Lung (tissue), 12 donors: ENCODE measurements around the gene IFTAP. TPM values are rescaled to one million over a fixed set of nuclear protein-coding genes. Genes with fewer than 3 reads are reported as not detected.

Source experiments
- ATAC-seq: fragments of 200-7000 bp; cut with Tn5 transposase; one replicate; pipeline ENCODE4 v1.9.1; 2020; ENCODE audit warnings: moderate number of reproducible peaks; ENCODE audit not compliant: insufficient read depth, low FRiP score
- DNase-seq, 3 donors: peaks; one replicate each; pipeline ENCODE4 v3.0.0-alpha.2; 2013 to 2017
- H3K27ac ChIP-seq, 2 donors: one replicate each; pipeline ENCODE4 v1.5.1; 2013; ENCODE audit warnings: mild to moderate bottlenecking in 2 of 2, moderate library complexity in 2 of 2, control low read depth in 1 of 2, inconsistent platforms in 1 of 2, low read depth in 1 of 2, low read length in 1 of 2
- H3K27me3 ChIP-seq, 3 donors: one replicate each; pipeline ENCODE4 v1.5.1; 2013; ENCODE audit warnings: low read length in 2 of 3; ENCODE audit not compliant: control insufficient read depth in 3 of 3, insufficient read depth in 3 of 3
- H3K36me3 ChIP-seq, 4 donors: one replicate each; pipeline ENCODE4 v1.5.1; 2013; ENCODE audit warnings: low read length in 4 of 4, mild to moderate bottlenecking in 1 of 4, moderate library complexity in 1 of 4; ENCODE audit not compliant: control insufficient read depth in 4 of 4, insufficient read depth in 4 of 4
- H3K4me1 ChIP-seq, 5 donors: one replicate each; pipeline ENCODE4 v1.5.1; 2013; ENCODE audit warnings: low read length in 5 of 5, mild to moderate bottlenecking in 2 of 5, moderate library complexity in 1 of 5; ENCODE audit not compliant: control insufficient read depth in 5 of 5, insufficient read depth in 5 of 5
- H3K4me3 ChIP-seq: one replicate; pipeline ENCODE4 v1.5.1; 2013; ENCODE audit warnings: mild to moderate bottlenecking, control low read depth, moderate library complexity
- H3K9ac ChIP-seq, 2 donors: one replicate each; pipeline ENCODE4 v1.5.1; 2013; ENCODE audit warnings: low read length in 2 of 2, control low read depth in 1 of 2; ENCODE audit not compliant: insufficient read depth in 1 of 2
- H3K9me3 ChIP-seq, 4 donors: one replicate each; pipeline ENCODE4 v1.5.1; 2013; ENCODE audit warnings: low read length in 3 of 4, mild to moderate bottlenecking in 1 of 4, moderate library complexity in 1 of 4; ENCODE audit not compliant: control insufficient read depth in 4 of 4, insufficient read depth in 3 of 4
- WGBS, 2 donors: extraction: QIAGEN DNeasy Blood & Tissue Kit; methylation state at CpG; one replicate each; pipeline ENCODE4 v1.1.7; 2013; 5-methylcytosine and 5-hydroxymethylcytosine counted together
- polyA plus RNA-seq, 2 donors: library from polyadenylated mRNA; stranded (reverse); fragments of 200-250 nt; gene quantifications; one replicate each; pipeline ENCODE4 v1.2.1, GENCODE V29; 2013
- total RNA-seq, 2 donors: library from RNA; depleted of rRNA in 1 of 2; stranded (reverse); fragments of >200 nt in 1 of 2; gene quantifications; one replicate each; pipeline ENCODE4 v1.2.1, GENCODE V29; 2014 to 2021
- TF ChIP-seq, protein P1 (sequence below): IDR thresholded peaks from 2 replicates; pipeline ENCODE4 v1.5.1; 2012; ENCODE audit warnings: mild to moderate bottlenecking; ENCODE audit errors: control extremely low read depth, extremely low read depth
- donor health status: control.
- donor health status: control.
- donor health status: Bipolar disorder and iron deficiency.
- donor health status: healthy.
- donor health status: DM: yes; HTN: yes; CAD: no.

Gene IFTAP
- total and polyA plus RNA-seq, 4 donors: 17.7 to 36.1 (median 24.5) TPM

GRCh38 chr11:36628765-36629244 lies 34.5 kb downstream of the IFTAP start:
- Histone ChIP-seq H3K9ac (no peak overlapping the region), H3K27me3 (no peaks in the 10 kb centered on the region), H3K9me3 (no peaks in the 10 kb centered on the region), H3K4me1 (peaks cover 0 to 8% (median 0%) of the 10 kb centered on the region in 5 donors), H3K4me3 (no peak overlapping the region), H3K36me3 (peaks cover 0 to 3% (median under 1%) of the 10 kb centered on the region in 4 donors), H3K27ac (no peak overlapping the region)
- TF ChIP-seq, protein P1, sequence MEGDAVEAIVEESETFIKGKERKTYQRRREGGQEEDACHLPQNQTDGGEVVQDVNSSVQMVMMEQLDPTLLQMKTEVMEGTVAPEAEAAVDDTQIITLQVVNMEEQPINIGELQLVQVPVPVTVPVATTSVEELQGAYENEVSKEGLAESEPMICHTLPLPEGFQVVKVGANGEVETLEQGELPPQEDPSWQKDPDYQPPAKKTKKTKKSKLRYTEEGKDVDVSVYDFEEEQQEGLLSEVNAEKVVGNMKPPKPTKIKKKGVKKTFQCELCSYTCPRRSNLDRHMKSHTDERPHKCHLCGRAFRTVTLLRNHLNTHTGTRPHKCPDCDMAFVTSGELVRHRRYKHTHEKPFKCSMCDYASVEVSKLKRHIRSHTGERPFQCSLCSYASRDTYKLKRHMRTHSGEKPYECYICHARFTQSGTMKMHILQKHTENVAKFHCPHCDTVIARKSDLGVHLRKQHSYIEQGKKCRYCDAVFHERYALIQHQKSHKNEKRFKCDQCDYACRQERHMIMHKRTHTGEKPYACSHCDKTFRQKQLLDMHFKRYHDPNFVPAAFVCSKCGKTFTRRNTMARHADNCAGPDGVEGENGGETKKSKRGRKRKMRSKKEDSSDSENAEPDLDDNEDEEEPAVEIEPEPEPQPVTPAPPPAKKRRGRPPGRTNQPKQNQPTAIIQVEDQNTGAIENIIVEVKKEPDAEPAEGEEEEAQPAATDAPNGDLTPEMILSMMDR: no peak
- ATAC-seq (no peak), DNase-seq (no peak)
- 78 to 91% methylated on average over 4 of the region's 4 CpGs for WGBS, 2 donors

GRCh38 chr11:36631774-36632173 lies 37.5 kb downstream of the IFTAP start:
- no peak overlapping the region for H3K27ac ChIP-seq
- no peak overlapping the region for H3K4me3 ChIP-seq
- TF ChIP-seq, protein P1: no peak
- H3K9ac ChIP-seq: no peak overlapping the region
- peaks cover 0 to 6% (median 0%) of the 10 kb centered on the region in 5 donors for H3K4me1 ChIP-seq
- peaks cover 0 to 2% (median 0%) of the 10 kb centered on the region in 4 donors for H3K36me3 ChIP-seq
- DNase-seq (no peak), ATAC-seq (no peak)
- WGBS, 2 donors: 78 to 86% methylated on average over 2 of the region's 2 CpGs
- no peaks in the 10 kb centered on the region for H3K27me3 ChIP-seq
- no peaks in the 10 kb centered on the region for H3K9me3 ChIP-seq

- Histone ChIP-seq H3K36me3 (peaks cover 0 to 7% (median under 1%) of the 10 kb centered on the region in 4 donors), H3K9ac (no peak overlapping the region), H3K4me3 (no peak overlapping the region), H3K9me3 (no peaks in the 10 kb centered on the region), H3K27ac (no peak overlapping the region), H3K27me3 (no peaks in the 10 kb centered on the region), H3K4me1 (peaks cover 0 to 11% (median 0%) of the 10 kb centered on the region in 5 donors)
- no peak for DNase-seq
- 97 to 98% methylated on average over 4 of the region's 4 CpGs for WGBS, 2 donors
- TF ChIP-seq, protein P1: no peak
- ATAC-seq: no peak
Observed at GRCh38 chr11:36635066-36635862, 41.0 kb downstream of the IFTAP start.
